Cardiac muscle cell (in vitro differentiated cells and primary cell): Measurements from ENCODE around the gene FAM83E. TPM values are rescaled to one million over a fixed set of nuclear protein-coding genes. Genes with fewer than 3 reads are reported as not detected.
A peak's percentile ranks its signal among the peaks of the same experiment; 100 is the strongest.

ENCODE experiments used
- DNase-seq, 2 donors: peaks; one replicate each; pipeline versions ENCODE4 v3.0.0 to v3.0.0-alpha.2; 2010 to 2017; ENCODE audit warnings: low read depth in 1 of 2, low spot score in 1 of 2
- H3K27ac ChIP-seq: fragments of 200-600 bp; sonication (generic); 2 replicates; pipeline ENCODE4 v1.5.1; 2016
- H3K27me3 ChIP-seq: fragments of 200-600 bp; sonication (generic); 2 replicates; pipeline ENCODE4 v1.6.0; 2016; ENCODE audit warnings: control low read depth
- H3K36me3 ChIP-seq: fragments of 200-600 bp; sonication (generic); 2 replicates; pipeline ENCODE4 v1.5.1; 2016; ENCODE audit warnings: control low read depth
- H3K4me1 ChIP-seq: fragments of 200-600 bp; sonication (generic); 2 replicates; pipeline ENCODE4 v1.8.1; 2017; ENCODE audit warnings: low read depth, mild to moderate bottlenecking, mixed run types
- H3K4me3 ChIP-seq: fragments of 200-600 bp; sonication (generic); 2 replicates; pipeline ENCODE4 v1.5.1; 2016; ENCODE audit warnings: mild to moderate bottlenecking
- H3K9me3 ChIP-seq: fragments of 200-600 bp; sonication (generic); 2 replicates; pipeline ENCODE4 v1.5.1; 2017; ENCODE audit warnings: low read depth, mild to moderate bottlenecking, control low read depth
- polyA plus RNA-seq: library from polyadenylated mRNA; unstranded; fragments of >200 nt; fragmentation: Nextera tagmentation; extraction: Ambion mirVana; gene quantifications from 2 replicates; pipeline ENCODE4 v1.2.1, GENCODE V29; 2016
- total RNA-seq: library from RNA; depleted of rRNA; stranded (reverse); fragments of >200 nt; gene quantifications from 2 replicates; pipeline ENCODE4 v1.2.3, GENCODE V29; 2016
- TF ChIP-seq, protein P1 (sequence below): IDR thresholded peaks from 2 replicates; pipeline ENCODE4 v1.5.1; 2012; ENCODE audit warnings: low read depth, mild to moderate bottlenecking, low read length

The FAM83E gene
- total and polyA plus RNA-seq, 2 experiments from 2014 or later = 0.60 TPM; not detected in 1

DNA sequence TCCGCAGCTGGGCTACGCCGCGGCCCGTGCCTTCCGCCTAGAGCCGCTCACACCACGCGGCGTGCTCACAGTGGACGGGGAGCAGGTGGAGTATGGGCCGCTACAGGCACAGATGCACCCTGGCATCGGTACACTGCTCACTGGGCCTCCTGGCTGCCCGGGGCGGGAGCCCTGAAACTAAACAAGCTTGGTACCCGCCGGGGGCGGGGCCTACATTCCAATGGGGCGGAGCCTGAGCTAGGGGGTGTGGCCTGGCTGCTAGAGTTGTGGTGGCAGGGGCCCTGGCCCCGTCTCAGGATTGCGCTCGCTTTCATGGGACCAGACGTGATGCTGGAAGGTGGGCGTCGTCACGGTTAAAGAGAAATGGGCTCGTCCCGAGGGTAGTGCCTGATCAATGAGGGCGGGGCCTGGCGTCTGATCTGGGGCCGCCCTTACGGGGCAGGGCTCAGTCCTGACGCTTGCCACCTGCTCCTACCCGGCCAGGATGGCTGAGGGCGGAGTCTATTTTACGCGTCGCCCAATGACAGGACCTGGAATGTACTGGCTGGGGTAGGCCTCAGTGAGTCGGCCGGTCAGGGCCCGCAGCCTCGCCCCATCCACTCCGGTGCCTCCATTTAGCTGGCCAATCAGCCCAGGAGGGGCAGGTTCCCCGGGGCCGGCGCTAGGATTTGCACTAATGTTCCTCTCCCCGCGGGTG lies 14.9 kb upstream of the FAM83E start:
- TF ChIP-seq, protein P1, sequence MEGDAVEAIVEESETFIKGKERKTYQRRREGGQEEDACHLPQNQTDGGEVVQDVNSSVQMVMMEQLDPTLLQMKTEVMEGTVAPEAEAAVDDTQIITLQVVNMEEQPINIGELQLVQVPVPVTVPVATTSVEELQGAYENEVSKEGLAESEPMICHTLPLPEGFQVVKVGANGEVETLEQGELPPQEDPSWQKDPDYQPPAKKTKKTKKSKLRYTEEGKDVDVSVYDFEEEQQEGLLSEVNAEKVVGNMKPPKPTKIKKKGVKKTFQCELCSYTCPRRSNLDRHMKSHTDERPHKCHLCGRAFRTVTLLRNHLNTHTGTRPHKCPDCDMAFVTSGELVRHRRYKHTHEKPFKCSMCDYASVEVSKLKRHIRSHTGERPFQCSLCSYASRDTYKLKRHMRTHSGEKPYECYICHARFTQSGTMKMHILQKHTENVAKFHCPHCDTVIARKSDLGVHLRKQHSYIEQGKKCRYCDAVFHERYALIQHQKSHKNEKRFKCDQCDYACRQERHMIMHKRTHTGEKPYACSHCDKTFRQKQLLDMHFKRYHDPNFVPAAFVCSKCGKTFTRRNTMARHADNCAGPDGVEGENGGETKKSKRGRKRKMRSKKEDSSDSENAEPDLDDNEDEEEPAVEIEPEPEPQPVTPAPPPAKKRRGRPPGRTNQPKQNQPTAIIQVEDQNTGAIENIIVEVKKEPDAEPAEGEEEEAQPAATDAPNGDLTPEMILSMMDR = no peak
- Histone ChIP-seq H3K4me1 (peaks cover 16% of the 10 kb centered on the region), H3K27ac (no peak overlapping the region), H3K27me3 (no peaks in the 10 kb centered on the region), H3K36me3 (no peaks in the 10 kb centered on the region), H3K9me3 (no peaks in the 10 kb centered on the region), H3K4me3 (no peak overlapping the region)
- peak; percentile 46 to 85 for DNase-seq

- Histone ChIP-seq H3K9me3 (no peaks in the 10 kb centered on the region), H3K27ac (no peak overlapping the region), H3K4me1 (peaks cover 15% of the 10 kb centered on the region), H3K4me3 (no peak overlapping the region), H3K36me3 (no peaks in the 10 kb centered on the region), H3K27me3 (no peaks in the 10 kb centered on the region)
- TF ChIP-seq, protein P1 = no peak
- DNase-seq = no peak
Measured at GRCh38 chr19:48629297-48629598, 14.4 kb upstream of the FAM83E start.

DNA sequence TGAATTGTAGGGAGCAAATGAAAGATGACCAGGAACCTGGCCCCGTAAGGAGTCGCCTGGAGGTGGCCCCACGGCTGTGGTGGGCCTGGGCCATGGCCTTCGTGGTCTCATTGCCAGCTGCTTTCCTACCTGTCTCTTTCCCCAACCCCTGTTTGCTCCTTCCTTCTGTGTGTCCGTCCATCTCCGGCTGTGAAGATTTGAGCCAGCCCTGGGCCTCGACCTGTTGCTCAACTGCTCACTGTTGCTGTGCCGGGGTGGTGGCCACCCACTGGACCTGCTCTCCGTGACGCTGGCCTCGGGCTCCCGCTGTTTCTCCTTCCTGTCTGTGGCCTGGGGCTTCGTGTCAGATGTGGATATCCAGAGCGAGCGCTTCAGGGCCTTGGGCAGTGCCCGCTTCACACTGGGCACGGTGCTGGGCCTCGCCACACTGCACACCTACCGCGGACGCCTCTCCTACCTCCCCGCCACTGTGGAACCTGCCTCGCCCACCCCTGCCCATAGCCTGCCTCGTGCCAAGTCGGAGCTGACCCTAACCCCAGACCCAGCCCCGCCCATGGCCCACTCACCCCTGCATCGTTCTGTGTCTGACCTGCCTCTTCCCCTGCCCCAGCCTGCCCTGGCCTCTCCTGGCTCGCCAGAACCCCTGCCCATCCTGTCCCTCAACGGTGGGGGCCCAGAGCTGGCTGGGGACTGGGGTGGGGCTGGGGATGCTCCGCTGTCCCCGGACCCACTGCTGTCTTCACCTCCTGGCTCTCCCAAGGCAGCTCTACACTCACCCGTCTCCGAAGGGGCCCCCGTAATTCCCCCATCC lies 13.8 kb upstream of the FAM83E start:
- no peaks in the 10 kb centered on the region for H3K27me3 ChIP-seq
- no peak for DNase-seq
- H3K4me3 ChIP-seq = no peak overlapping the region
- H3K9me3 ChIP-seq = no peaks in the 10 kb centered on the region
- TF ChIP-seq, protein P1 = no peak
- no peak overlapping the region for H3K27ac ChIP-seq
- no peaks in the 10 kb centered on the region for H3K36me3 ChIP-seq
- peaks cover 9% of the 10 kb centered on the region for H3K4me1 ChIP-seq

DNA sequence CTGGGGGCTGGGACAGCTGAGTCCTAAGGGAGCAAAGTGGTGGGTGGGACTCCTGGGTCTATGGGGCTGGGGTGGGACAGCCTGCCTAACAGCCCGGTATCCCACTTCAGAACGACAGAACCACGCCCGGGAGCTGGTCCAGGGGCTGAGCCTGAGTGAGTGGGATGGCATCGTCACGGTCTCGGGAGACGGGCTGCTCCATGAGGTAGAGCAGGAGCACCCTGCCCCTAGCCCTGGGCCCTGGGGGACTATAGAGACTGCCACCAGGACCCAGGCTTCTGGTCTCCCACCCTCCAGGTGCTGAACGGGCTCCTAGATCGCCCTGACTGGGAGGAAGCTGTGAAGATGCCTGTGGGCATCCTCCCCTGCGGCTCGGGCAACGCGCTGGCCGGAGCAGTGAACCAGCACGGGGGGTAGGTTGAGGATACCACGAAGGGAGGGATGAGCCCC lies 13.0 kb upstream of the FAM83E start:
- Histone ChIP-seq H3K27ac (no peak overlapping the region), H3K27me3 (no peaks in the 10 kb centered on the region), H3K4me1 (peaks cover 8% of the 10 kb centered on the region), H3K36me3 (no peaks in the 10 kb centered on the region), H3K9me3 (no peaks in the 10 kb centered on the region), H3K4me3 (no peak overlapping the region)
- DNase-seq = no peak
- TF ChIP-seq, protein P1 = no peak

DNA sequence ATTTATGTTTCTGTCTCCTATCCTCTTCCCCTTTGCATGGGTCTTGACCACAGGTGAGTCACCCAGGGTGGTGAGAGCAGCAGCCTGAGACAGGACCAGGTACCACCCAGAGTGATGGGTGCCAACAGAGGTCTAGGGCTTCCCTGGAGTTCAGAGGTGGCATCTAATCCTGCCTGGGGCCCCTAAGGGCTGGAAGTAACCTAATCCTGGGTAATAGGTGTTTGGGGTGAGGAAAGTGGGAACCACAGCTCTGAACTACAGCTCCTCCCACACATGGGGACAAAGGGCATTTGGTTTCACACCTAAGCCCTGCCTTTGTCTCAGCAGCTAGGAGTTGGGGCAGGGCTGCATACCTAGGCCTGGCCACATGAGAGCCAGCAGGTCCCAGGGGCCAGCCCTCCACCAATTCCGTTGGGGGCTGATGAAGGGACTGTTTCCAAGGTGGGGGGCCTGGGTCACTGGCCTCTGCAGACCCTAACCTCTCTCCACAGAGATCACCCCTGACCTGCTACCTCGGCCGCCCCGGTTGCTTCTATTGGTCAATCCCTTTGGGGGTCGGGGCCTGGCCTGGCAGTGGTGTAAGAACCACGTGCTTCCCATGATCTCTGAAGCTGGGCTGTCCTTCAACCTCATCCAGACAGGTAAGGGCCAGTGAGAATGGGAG lies 12.5 kb upstream of the FAM83E start:
- no peak overlapping the region for H3K4me3 ChIP-seq
- H3K4me1 ChIP-seq = peaks cover 8% of the 10 kb centered on the region
- no peaks in the 10 kb centered on the region for H3K27me3 ChIP-seq
- TF ChIP-seq, protein P1 = no peak
- no peak overlapping the region for H3K27ac ChIP-seq
- H3K36me3 ChIP-seq = no peaks in the 10 kb centered on the region
- no peaks in the 10 kb centered on the region for H3K9me3 ChIP-seq
- DNase-seq = no peak
